GM19023 (cell line): Measurements from ENCODE around the gene TMEM63A.

Experiments
- ATAC-seq: cut with Tn5 transposase; IDR thresholded peaks from one replicate; pipeline ENCODE4 v1.9.1; 2021; ENCODE audit warnings: mild to moderate bottlenecking, moderate library complexity; ENCODE audit not compliant: unreplicated experiment

The TMEM63A gene

DNA sequence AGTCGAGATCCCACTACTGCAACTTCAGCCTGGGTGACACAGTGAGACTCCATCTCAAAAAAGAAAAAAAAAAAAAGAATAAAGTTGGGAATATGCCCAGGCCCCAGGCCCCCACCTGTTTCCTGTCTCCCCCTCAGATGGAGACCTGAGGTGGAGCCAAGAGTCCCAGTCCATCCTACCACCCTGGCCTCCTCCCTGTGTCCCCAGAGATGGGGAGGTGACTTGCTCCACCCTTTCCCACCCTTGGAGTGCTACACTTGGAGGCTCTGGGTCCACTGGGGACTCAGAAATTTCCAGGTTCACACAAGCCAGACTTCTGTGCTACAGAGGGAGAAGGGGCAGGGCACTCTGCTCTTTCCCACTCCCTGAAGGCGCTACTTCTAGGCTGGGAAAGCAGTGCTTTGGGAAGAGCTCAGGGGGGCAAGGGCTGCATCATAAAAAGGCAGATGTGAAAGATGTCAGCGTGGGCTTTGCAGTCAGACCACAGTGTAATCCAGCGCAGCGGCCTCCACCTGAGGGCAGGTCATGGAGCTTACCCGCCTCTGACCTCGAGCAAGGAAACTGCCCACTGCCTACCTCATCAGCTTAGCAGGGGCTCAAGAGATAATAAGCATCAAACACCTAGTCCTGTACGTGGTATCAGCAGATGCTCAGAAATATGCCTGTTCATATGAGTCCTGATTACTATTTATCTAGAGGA is 13.4 kb downstream of the TMEM63A start:
- ATAC-seq, result no peak

DNA sequence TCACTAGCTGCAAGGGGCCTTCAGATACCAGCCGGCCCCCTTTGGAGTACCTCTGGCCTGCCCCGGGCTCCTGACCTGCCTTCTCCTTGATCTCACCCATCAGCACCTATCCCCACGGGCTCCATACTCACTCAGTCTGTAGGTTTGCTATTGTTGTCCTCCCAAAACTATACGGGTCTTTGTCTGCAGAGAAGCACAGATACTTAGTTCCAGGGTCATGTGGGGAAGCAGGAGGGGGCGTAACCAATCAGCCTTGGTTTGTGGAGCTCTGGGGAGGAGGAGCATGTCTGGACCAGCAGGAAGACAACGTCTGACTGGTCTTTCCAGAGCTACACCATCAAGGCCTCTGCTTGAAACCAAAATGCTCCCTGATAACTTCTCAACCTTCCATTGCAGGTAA is 15.2 kb downstream of the TMEM63A start:
- ATAC-seq, result no peak

DNA sequence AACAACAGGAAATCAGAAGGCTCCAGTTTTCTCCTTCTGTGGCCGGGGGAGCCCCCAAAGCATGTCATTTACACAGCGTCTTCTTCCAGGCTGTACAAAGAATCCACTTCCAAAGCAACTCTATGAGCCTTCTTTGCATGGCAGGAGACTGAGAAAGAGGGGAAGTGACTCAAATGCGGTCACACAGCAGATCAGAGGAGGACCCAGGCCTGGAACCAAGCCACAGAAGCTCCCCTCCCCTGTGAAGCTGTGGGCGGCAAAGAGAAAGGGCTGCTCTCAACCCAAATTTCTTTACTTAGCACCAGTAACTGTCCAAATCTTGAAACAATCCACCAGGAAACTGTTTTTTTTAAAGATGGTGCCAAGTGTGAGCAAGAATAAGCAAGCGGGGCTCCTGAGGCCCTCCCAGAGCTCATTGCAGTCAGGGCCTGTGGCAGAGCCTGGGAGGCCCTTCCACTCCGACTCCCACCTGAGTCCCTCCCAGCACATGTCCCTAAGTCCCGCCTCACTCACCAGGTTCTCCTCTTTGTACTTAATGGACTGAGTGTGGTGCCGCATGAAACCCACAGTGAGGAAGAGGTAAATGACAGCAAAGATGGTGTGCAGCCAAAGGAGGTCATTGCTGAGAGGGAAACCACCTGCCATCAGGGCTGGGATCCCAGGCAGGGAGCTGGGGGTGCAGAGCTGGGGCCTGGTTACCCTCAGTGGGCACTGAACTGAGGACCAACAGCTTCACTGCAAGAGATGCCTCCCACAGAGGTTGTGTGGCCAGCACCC is 15.9 kb downstream of the TMEM63A start:
- peak; percentile 79 for ATAC-seq

DNA sequence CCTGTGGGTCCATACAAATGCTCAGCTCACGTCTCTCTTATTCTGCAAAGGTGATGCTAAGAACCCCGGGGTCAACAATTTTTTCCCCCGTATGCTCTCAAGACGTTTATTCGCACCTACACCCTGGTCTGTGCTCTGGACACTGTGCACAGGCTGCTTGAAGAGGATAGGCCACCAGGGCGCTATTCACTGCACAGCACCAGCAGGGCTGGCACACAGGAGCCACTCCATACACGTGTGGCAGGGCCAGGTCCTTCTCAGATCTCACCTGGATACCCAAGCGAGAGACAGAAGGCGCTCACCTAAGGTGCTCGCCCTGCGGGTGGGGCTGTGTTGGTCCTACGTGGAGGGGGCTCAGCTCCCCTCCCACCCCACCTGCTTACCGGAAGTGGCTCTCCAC is 16.7 kb downstream of the TMEM63A start:
- ATAC-seq, result no peak

DNA sequence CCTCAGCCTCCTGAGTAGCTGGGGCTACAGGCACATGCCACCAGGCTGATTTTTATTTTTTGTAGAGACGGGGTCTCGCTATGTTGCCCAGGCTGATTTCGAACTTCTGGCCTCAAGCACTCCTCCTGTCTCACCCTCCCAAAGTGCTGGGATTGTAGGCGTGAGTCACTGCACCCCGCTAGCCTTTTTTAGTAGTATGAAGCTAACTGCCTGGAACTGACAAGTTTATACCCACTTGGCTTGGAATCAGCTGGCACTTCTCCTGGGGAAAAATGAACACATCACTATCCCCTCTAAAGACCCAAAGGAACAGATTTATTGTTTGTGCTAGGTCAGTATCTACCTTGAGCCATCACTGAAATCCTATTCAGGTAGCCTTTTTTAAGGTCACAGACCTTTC is 19.0 kb downstream of the TMEM63A start:
- no peak for ATAC-seq

DNA sequence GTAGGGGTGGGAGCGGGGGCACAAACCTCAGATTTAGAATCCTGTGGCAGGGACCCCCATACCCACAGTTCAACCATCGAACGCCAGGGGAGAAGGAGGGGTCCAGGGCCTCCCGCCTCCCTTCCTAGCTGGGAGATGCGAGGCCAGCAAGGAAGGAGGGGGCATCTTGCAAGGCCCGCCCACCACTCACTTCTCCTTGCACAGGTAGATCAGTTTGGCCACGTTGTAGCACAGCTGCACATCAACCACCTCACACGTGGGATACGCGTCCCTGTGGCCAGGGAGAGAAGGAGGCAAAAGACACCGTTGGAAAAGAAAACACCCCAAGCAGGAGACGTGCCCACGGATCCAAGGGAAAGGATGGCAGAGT is 19.6 kb downstream of the TMEM63A start:
- ATAC-seq, result no peak

DNA sequence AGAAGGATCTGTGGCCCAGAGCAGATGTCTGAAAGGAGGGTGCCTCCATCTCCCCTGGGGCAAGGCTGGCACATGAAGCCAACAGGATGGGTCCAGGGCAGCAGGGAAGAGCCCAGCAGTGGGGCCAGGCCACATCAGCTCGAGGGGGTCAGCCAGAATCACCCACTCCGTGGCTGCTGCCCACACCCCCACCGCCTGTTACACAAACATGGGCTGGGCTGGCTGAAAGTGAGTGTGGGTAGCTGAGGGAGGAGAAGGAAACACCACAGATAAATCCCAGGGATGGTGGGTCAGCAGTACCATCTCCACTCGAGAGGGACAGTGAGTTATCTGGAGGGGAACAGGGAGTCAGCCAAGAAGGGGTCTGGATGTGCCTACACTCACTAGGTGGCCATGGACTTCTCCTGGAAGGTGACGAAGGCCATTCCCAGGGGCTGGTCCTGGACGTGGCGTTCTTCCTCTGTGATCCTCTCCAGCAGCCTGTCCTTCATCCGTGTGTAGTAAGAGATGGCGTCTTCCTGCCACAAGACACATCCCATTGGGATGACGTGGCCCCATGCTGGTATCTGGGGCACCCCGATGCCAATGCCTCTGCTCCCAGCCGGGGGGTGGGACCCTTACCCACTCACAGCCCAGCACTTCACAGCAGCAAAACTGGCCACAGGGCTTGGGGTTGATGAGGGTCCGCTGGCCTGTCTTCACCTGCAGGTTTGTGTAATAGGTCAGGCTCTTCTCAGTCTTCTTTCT is 20.2 kb downstream of the TMEM63A start:
- ATAC-seq, result no peak

DNA sequence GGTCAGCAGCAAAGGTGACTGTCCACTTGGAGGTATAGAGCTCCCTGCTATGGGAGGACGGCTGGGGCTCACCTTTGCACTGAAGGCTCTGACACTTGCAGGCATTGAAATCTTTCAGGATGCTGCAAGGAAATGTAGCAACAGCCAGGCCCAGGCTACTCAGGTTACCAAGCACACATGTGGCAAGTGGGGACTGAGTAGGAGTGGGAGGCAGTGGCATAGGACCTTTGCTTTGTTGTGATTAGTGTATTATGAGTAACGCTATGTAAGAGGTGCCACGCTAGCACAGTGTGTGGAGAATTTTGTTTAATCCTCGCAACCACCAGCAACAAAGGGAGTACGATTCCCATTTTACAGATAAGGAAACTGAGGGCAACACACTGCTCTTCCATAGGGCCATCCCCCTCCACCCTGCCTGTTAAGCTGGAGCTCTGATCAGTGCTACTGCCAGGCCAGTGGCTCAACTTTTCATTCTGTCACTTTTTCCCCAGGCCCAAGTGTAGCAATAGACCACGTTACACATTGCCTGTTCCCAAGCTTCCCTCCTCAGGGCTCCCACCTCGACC is 21.2 kb downstream of the TMEM63A start:
- ATAC-seq, result no peak

DNA sequence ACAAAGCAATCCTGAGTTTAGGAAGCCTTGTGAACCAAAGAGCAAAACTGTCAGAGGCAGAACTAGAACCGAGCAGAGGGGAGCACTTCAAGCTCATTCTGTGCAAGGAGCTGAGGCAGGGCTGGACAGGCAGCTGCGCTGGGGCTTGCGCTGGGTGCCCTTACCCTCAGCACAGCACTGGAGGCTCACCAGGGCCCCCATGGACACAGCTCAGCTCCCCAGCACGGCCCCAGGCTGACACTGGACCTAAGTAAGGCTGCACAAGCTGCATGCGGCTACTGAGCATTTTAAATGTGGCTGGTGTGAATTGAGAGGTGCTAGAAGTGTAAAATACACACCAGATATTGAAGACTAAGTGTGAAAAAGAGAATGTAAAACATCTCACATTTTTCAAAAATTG is 22.1 kb downstream of the TMEM63A start:
- no peak for ATAC-seq

DNA sequence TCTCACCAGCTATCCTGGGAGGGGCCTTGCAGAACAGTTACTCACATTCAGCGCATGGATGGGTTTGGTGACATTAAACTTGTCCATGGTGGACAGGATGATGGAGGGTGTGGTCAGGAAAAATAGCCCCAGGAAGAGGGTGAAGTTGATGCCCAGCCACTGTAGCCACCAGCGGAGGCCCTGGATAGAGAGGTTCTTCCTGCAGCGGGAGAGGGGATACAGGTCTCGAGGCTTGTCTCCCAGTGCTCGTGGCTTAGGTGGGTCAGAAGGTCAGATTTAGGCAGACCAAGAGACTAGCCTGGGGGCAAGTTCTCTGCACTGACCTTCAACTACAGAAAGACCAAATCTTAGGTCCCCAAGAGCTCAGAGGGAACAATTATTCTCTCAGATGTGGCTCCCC is 23.0 kb downstream of the TMEM63A start:
- ATAC-seq, result no peak

DNA sequence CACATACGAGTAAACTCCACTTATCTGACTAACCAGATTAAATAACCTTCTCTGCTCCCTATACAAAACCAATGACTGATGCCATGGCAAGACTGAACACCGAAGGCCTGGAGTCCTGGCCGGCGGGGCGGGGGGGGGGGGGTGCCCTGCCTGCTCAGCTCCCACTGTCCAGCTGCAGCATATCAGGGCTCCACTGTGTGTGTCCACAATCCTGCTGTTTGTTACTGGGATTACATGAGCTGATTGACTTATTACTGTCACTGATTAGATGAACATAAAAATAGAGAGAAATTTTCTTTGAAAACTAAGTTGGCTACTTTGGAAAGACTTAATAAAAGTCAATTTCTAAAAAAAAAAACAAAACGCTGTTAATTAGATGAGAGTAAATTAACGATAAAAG is 24.9 kb downstream of the TMEM63A start:
- ATAC-seq, result no peak

DNA sequence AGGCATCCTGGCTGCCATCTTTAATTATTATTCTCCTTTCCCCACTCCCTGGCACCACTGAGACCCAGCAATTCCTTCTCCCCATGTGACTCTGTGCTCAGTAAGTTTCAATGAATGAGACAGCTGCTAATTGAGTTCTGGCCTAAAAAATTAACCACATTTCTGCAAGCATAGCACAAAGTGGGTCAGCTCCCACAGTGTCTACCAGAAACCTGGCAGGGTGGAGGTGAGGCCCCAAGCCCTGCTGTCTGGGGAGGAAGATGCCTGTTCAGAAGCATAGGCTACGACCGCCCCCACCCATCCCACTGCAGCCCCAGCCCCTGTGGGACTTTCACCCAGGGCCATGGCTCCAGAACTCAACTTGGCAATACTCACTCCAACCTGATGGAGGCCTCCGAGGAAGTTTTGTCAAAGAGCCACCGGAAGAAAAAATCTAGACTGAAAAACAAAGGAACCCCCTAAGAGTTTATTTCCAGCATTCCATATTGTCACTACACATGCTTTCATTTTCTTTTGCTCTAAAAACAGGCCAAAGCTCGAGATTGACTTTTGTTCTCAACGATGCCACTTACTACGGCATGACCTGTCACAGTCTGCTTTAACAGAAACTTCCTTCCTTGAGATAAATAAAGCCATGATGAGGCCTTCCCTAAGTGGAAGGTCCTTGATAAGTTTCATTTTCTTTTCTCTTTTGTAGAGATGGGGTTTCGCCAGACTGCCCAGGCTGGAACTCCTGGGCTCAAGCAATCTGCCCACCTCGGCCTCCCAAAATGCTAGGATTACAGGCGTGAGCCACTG is 26.5 kb downstream of the TMEM63A start:
- no peak for ATAC-seq

DNA sequence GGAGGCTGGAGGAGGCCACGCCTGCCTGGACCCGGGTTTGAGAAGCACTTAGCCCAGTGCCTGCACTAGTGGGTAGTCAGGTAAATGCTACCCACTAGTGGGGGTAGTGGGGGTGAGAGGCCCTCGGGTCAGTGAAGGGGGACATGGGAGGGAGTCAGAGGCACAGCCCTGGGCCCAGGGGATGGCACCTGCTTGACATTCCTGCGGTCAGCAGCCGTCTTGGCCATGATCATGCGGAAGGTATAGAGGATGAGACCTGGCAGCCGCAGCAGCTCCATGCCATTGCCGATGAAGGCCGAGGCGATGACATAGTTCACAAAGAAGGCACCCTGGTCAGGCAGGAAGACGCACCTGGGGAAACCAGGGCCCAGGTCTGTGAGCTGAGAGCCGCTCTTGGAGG is 28.7 kb downstream of the TMEM63A start:
- ATAC-seq, result no peak

DNA sequence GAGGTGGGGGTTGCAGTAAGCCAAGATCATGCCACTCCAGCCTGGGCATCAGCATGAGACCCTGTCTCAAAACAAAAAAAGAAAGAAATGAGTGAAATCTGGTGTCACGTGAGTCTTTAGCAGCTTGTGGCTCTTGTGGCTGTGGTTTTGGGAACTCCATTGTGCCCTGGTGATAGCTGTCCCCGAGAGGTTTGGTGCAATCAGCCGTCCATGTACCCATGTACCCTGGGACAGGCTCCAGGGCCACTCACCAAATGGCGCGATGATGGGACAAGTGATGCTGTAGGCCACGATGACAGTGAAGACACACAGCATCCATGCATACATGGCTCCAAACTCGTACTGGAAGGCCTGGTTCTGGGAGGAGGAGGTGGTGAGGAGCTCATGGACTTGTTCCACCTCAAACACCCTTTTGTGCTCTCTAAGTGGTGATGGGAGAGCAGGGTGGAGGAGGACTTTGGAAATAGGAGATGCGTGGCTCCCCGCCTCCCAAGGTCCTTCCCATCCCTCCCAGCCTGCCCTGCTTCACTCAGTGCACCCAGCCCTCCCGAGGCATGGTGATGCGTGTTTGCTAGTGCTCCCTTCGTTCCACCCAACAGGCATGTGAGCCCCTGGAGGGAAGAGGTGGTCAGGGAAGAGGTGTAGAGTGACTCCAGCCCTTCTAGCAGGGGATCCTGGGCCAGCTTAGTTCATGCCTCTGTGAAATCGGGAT is 29.6 kb downstream of the TMEM63A start:
- no peak for ATAC-seq

DNA sequence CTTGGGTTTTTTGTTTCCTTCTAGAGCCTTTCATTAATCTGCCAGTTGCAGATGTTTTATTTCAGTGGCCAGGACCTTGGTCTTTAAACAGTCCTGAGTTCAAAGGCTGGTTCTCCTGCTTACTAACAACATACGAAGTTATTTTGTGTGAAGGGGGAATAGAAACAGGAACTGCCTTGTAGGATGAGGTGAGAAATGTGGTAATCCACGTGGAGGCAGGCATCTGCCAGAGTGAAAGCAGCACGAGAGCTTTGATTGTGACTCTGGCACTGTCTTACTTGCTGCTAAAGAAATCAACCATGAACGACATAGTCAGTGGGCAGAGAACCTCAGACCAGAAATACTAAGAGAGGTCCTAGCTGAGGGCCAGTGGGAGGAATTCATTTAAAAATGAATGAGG is 30.4 kb downstream of the TMEM63A start:
- ATAC-seq, result no peak

DNA sequence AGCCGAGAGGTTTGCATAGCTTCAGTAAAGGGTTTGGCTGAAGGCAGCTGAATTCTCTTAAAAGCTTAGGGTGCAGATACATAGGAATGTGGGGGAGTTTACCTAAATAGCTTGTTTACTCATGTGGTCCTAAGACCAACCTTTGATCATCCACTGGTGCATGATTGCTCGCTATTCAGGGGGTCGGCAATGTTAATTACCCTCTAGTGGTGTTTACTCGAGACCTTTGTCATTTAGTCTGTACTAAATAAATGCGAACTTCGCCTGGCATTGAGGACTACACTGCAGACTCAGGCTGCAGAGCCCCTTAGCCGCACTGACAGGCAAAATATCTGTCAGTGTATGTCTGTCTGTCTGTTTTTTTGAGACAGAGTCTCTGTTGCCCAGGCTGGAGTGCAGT is 31.8 kb downstream of the TMEM63A start:
- no peak for ATAC-seq

DNA sequence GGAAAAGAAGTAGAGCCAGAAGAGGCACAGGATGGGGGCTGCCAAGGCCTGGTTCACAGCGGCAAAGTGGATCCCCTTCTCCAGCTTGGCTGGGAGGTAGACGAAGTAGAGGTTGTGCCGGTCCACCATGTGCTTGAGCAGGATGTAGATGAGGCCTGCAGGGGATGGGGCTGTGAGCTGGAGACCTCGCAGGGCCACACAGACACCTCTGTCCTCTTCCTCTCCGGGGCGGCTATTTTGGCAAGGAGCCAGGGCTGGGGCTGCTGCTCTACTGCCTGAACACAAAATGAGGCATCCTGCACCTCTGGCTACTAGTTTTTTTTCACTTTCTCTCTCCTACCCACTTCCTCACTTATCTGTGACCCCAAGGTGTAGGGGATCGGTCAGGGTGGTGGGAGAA is 32.3 kb downstream of the TMEM63A start:
- ATAC-seq, result no peak

DNA sequence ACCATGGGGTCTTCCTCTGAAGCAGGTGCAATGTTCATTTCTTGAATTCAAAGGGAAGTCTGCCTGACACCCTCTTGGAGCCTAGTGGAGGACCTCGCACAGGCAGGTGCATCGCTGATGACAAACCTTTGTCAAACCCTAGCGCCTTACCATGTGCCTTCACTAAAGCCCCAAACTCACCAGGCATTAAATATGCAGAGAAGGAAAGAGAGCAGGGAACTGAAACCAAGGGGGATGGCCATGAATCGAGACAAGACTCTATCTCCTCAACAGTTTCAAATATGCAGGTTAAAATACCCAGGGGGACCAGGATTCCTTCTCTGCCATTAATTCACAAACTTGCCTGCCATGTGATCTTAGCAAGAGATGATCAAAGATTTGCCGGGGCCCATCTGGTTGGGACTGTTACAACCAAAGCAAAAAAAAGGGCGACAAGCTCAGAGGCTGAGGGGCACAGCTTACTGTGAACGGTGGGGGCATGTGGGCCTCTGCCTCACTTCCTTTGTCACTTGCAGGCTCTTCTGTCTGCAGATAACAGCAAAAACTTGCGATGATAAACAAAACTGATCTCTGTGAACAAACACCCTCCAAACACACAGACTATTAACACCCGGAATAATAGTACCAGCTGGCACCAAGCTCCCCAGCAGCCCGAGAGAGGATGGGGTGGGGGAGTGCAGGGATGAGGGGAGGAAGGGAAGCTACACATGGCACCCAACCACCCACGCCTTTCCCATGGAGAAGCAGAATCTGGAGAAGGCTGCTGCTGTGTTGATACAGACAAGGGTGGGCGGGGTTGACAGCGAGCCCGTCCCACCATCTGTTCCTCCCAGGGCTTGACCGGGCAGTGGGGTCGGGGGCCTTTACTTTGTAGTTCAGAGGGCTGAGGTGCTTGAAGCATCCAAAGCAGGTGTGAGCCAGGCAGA is 33.9 kb downstream of the TMEM63A start:
- peak; percentile 66 for ATAC-seq

DNA sequence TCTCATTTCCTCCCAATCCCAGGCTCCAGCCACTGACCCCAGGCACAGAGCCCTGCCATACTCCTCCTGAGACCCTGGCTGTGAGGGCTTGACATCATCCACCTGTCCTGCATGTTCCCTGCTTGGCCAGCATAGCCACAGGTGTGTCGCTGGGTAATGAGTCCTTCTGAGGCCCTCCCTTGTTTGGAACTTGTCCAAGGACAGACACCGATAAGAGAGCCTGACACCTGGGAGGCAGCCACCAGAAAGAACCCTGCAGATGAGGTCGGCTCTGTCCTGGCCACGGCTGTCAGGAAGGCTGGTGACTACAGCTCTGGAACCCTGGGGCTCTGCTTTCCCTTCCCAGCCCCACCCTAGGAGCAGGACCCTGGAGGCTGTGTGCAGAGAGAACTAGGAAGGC is 34.6 kb downstream of the TMEM63A start:
- ATAC-seq, result no peak
